ENCODE measurements around the gene GPD2. TPM values are rescaled to one million over a fixed set of nuclear protein-coding genes. Genes with fewer than 3 reads are reported as not detected.
"Not testable (repeated sequence)": the region's sequence is repeated elsewhere in the genome, so short reads cannot be mapped to it uniquely, and the experiment has no call there.

GPD2 gene
- total RNA-seq, 3 donors from 2014 or later, result 28.8 to 104 (median 79.6) TPM

- intact Hi-C loops (cut with DNase I; ENCODE audit: low total_unique reads), result no loop called here
Measured at GRCh38 chr2:156489195-156489594, 53.0 kb downstream of the GPD2 start.

GRCh38 chr2:156489750-156490465 lies 53.7 kb downstream of the GPD2 start:
- no peak for DNase-seq (ENCODE audit: low spot score in 2 of 2)
- intact Hi-C loops (cut with DNase I; ENCODE audit: low total_unique reads), result loop anchor here (5.0 kb wide), 1 partner anchor 273 kb away; no protein-coding TSS in a partner anchor
- H3K27me3 ChIP-seq, result no peaks in the 10 kb centered on the region
- no peak overlapping the region for H3K4me3 ChIP-seq
- no peak for TF ChIP-seq POLR2AphosphoS5 (IDR thresholded peaks at IDR 0.05)
- no peak for TF ChIP-seq POLR2A (IDR thresholded peaks at IDR 0.05)
- no peak for TF ChIP-seq CTCF (IDR thresholded peaks at IDR 0.05)
- H3K36me3 ChIP-seq, result no peaks in the 10 kb centered on the region
- no peaks in the 10 kb centered on the region for H3K9me3 ChIP-seq
- no peaks in the 10 kb centered on the region for H3K4me1 ChIP-seq
- no peak overlapping the region for H3K27ac ChIP-seq

More at GRCh38 chr2:156489195-156489594, 53.0 kb downstream of the GPD2 start:
- Histone ChIP-seq H3K4me3 (no peak overlapping the region), H3K9me3 (no peaks in the 10 kb centered on the region), H3K27me3 (no peaks in the 10 kb centered on the region), H3K27ac (no peak overlapping the region), H3K4me1 (no peaks in the 10 kb centered on the region), H3K36me3 (no peaks in the 10 kb centered on the region)
- DNase-seq (ENCODE audit: low spot score in 2 of 2), result no peak
- TF ChIP-seq CTCF (IDR thresholded peaks at IDR 0.05), result no peak
- no peak for TF ChIP-seq POLR2A (IDR thresholded peaks at IDR 0.05)

GRCh38 chr2:156490466-156490840 lies 54.3 kb downstream of the GPD2 start:
- H3K36me3 ChIP-seq, result no peaks in the 10 kb centered on the region
- intact Hi-C loops (cut with DNase I; ENCODE audit: low total_unique reads), result loop anchor here (5.0 kb wide), 1 partner anchor 273 kb away; no protein-coding TSS in a partner anchor
- no peaks in the 10 kb centered on the region for H3K9me3 ChIP-seq
- H3K4me3 ChIP-seq, result no peak overlapping the region
- no peak overlapping the region for H3K27ac ChIP-seq
- no peaks in the 10 kb centered on the region for H3K4me1 ChIP-seq
- TF ChIP-seq CTCF (IDR thresholded peaks at IDR 0.05), result no peak
- H3K27me3 ChIP-seq, result no peaks in the 10 kb centered on the region
- DNase-seq (ENCODE audit: low spot score in 2 of 2), result no peak

GRCh38 chr2:156491176-156491575 lies 55.0 kb downstream of the GPD2 start:
- TF ChIP-seq CTCF (IDR thresholded peaks at IDR 0.05) (no peak), POLR2AphosphoS5 (IDR thresholded peaks at IDR 0.05) (no peak), POLR2A (IDR thresholded peaks at IDR 0.05) (no peak)
- no peaks in the 10 kb centered on the region for H3K9me3 ChIP-seq
- H3K4me1 ChIP-seq, result no peaks in the 10 kb centered on the region
- DNase-seq (ENCODE audit: low spot score in 2 of 2), result no peak
- no peaks in the 10 kb centered on the region for H3K36me3 ChIP-seq
- H3K27ac ChIP-seq, result no peak overlapping the region
- H3K4me3 ChIP-seq, result no peak overlapping the region
- H3K27me3 ChIP-seq, result no peaks in the 10 kb centered on the region
- intact Hi-C loops (cut with DNase I; ENCODE audit: low total_unique reads), result loop anchor here (5.0 kb wide), 1 partner anchor 274 kb away; no protein-coding TSS in a partner anchor

GRCh38 chr2:156492979-156493378 lies 56.8 kb downstream of the GPD2 start:
- intact Hi-C loops (cut with DNase I; ENCODE audit: low total_unique reads), result loop anchor here (5.0 kb wide), 1 partner anchor 276 kb away; no protein-coding TSS in a partner anchor
- no peaks in the 10 kb centered on the region for H3K36me3 ChIP-seq
- H3K27ac ChIP-seq, result no peak overlapping the region
- TF ChIP-seq CTCF (IDR thresholded peaks at IDR 0.05) (no peak), POLR2A (IDR thresholded peaks at IDR 0.05) (no peak), POLR2AphosphoS5 (IDR thresholded peaks at IDR 0.05) (no peak)
- no peak overlapping the region for H3K4me3 ChIP-seq
- H3K4me1 ChIP-seq, result no peaks in the 10 kb centered on the region
- H3K27me3 ChIP-seq, result no peaks in the 10 kb centered on the region
- no peaks in the 10 kb centered on the region for H3K9me3 ChIP-seq
- no peak for DNase-seq (ENCODE audit: low spot score in 2 of 2)

GRCh38 chr2:156495998-156496397 lies 59.8 kb downstream of the GPD2 start:
- DNase-seq (ENCODE audit: low spot score in 2 of 2); H3K36me3 ChIP-seq; intact Hi-C loops (cut with DNase I; ENCODE audit: low total_unique reads); H3K4me3 ChIP-seq; H3K27ac ChIP-seq; H3K27me3 ChIP-seq; H3K4me1 ChIP-seq; H3K9me3 ChIP-seq: not testable (repeated sequence)

Measured in breast epithelium (tissue), 4 donors.